Left kidney (tissue), 8 donors: ENCODE results near the gene TIGD4. TPM values are rescaled to one million over a fixed set of nuclear protein-coding genes. Genes with fewer than 3 reads are reported as not detected.

Experiments used
- DNase-seq: peaks from one replicate; pipeline ENCODE4 v3.0.0-alpha.2; 2013
- long read RNA-seq, 8 donors: transcript quantifications; one replicate each; lab custom pipeline, GENCODE V29; 2026
- polyA plus RNA-seq: library from polyadenylated mRNA; unstranded; fragments of 120-200 nt; gene quantifications from one replicate; pipeline ENCODE4 v1.2.1, GENCODE V29; 2013; ENCODE audit not compliant: insufficient read length

Gene TIGD4
- 3.1 TPM for polyA plus RNA-seq
- long read RNA-seq, donor 1, result 0 reads
- long read RNA-seq, donor 2, result 0 reads
- long read RNA-seq, donor 3, result 0 reads
- long read RNA-seq, donor 4, result 0 reads
- long read RNA-seq, donor 5, partial matches to known transcripts, result 100 of 102 reads
- long read RNA-seq, donor 5, other reads (novel, unspliced or antisense), result 0 of 102 reads
- long read RNA-seq, donor 6, partial matches to known transcripts, result 0 of 1 reads
- long read RNA-seq, donor 6, other reads (novel, unspliced or antisense), result 0 of 1 reads
- long read RNA-seq, donor 7, partial matches to known transcripts, result 0 of 1 reads
- long read RNA-seq, donor 7, other reads (novel, unspliced or antisense), result 0 of 1 reads
- long read RNA-seq, donor 8, result 0 reads

DNA sequence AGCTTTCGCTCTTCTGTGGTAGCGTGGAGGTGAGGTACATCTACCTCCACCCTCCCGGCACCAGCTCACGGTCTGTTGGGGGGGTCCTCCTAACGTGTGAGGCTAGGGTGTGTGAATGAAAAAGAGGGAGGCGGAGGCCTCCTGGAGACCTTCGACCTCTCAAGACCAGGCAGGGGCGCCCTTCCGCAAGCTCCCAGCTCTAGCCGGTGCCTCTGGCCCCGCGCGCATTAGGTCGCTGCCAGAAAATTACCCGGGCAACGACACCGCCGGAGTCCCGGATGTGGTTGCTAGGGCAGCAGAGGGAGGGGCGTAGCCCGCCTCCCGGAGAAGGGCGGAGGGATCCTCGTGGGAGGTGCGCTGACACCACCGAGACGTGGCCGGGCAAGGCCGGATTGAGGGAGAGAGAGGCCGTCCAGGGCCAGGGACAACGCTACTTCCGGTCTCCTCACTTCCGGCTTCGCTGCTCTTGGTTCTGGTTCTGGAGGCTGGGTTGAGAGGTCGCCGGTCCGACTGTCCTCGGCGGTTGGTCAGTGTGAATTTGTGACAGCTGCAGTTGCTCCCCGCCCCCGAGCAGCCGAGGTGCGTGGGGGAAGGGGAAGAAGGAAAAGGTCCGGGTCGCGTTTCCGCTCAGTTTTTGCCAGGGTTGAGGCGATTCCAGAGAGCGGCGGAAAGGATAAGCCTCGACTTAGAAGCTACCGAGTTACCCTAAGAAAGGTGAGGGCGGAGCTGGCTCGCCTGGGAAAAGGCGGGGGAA is at the start of gene TIGD4, which contains the start of gene ARFIP1:
TIGD4 (minus strand) TSS at position 218 of the 754 bp plus-strand sequence. CDS start 8,726 bp downstream, outside the sequence.
ARFIP1 (plus strand) TSS at position 442 of the 754 bp plus-strand sequence. CDS start 49,680 bp downstream, outside the sequence.
- DNase-seq, result peak; percentile 94

DNA sequence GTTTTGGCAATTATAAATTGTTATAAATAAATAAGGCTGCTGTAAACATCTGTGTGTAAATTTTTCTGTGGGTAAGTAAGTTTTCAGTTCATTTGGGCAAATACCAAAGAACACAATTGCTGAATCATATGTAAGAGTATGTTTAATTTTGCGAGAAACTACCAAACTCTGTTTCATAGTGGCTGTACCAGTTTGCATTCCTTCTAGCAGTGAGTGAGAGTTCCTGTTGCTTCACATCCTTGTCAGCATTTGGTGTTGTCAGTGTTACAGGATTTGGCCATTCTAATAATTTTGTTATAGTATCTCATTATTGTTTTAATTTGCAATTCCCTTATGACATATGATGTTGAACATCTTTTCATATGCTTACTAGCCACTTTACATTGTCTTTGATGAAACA is 48.6 kb upstream of the TIGD4 start:
- DNase-seq, result no peak

DNA sequence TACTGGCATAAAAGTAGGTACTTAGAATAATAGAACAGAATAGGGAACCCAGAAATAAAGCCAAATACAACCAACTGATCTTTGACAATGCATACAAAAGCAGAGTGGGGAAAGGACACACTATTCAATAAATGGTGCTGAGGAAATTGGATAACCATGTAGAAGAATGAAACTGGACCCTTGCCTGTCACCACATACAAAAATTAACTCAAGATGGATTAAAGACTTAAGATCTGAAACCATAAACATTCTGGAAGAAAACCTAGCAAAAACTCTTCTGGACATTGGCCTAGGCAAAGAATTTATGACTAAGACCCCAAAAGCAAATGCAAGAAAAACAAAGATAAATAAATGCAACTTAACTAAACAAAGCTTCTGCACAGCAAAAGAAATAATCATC is 45.8 kb upstream of the TIGD4 start:
- no peak for DNase-seq

DNA sequence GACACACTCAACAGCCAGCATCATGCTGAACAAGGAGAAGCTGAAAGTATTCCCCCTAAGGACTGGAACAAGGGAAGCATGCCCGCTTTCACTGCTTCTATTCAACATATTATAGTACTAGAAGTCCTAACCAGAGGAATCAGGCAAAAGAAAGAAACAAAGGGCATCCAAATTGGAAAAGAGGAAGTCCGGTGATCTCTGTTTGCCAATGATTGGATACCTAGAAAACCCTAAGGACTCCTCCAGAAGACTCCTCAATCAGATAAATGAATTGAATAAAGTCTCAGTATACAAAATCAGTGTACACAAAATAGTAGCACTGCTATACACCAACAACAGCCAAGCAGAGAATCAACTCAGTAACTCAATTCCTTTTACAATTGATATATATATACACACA is 45.0 kb upstream of the TIGD4 start:
- no peak for DNase-seq

DNA sequence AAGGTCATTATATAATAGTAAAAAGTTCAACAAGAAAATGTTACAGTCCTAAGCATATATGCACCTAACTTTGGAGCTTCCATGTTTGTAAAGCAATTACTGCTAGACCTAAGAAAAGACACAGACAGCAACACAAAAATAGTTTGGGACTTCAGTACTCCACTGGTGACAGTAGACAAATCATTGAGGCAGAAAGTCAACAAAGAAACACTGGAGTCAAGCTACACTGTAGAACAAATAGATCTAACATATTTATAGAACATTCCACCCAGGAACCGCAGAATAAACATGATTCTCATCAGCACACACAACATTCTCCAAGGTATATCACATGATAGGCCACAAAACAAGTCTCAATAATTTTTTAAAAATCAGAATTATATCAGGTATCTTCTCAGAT is 42.8 kb upstream of the TIGD4 start:
- DNase-seq, result no peak

DNA sequence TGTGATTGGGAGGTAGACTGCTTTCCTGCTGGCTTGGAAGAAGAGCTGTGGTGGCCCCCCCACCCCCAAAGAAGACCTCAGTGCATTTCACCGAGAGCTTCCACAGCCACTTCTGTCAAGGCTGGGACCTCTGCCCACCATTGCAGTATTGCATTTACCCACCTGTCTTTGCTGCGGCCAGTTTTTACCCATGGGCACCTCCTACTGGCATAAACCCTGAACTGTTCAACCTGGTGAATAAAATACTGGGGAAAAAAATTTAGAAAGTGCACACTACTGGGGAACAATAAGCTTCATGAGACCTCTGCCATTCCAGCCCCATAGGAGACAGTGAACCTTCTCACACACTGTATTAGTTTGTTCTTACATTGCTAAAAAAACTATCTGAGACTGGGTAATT is 40.5 kb upstream of the TIGD4 start:
- no peak for DNase-seq

DNA sequence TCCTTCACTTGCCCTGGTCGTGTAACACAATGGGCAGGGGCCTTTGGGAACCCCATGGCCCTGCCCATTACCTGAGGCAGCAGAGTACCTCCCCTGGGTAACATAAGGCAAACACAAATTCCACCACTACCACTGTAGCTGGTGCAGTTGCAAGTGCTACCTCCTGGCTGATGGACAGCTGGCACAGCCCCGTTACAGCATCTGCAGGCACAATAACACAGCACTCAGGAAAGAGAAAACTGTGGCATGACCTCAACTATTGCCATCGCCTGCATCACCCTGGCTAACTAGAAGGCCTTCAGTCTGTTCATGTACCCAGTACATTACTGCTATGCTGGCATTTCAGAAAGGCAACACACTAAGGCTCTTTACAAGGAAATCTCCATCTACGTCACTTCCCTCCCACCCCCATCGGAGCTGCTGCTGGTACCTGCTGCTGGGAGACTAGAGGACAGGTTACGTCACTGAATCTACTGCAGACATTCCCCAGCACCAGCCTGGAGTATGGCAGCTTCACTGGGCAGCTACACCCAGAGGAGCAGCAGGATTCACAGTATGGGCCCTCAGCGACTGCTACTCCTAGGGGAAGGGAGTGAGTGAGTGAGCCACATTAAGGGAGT is 39.6 kb upstream of the TIGD4 start:
- no peak for DNase-seq

DNA sequence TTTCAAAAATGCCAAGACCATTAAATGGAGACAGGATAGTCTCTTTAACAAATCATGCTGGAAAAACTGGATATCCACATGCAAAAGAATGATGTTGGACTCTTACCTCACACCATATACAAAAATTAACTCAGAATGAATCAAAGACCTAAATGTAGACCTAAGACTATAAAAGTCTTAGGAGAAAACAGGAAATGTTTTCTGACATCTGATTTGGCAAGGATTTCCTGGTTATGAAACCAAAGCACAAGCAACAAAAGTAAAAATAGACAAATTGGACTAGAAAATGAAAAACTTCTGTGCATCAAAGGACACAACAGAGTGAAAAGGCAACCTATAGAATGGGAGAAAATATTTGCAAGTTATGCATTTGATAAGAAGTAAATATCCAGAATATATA is 37.8 kb upstream of the TIGD4 start:
- no peak for DNase-seq

DNA sequence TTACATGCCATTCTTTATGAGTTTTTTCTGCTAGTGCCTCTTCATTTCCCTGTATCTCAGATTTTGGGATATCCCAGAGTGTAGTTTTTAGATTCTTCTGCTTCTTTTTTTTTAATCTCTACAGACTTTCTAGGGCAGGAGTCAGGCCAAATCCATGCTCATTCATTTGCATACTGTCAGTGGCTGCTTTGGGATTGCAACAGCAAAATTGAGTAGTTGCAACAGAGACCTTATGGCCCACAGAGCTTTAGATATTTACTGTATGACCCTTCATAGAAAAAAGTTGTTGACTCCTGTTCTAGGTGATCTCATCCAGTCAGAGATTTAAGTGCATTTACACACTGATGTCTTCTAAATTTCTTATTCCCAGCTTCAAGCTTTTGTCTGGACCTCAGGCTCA is 35.5 kb upstream of the TIGD4 start:
- no peak for DNase-seq

DNA sequence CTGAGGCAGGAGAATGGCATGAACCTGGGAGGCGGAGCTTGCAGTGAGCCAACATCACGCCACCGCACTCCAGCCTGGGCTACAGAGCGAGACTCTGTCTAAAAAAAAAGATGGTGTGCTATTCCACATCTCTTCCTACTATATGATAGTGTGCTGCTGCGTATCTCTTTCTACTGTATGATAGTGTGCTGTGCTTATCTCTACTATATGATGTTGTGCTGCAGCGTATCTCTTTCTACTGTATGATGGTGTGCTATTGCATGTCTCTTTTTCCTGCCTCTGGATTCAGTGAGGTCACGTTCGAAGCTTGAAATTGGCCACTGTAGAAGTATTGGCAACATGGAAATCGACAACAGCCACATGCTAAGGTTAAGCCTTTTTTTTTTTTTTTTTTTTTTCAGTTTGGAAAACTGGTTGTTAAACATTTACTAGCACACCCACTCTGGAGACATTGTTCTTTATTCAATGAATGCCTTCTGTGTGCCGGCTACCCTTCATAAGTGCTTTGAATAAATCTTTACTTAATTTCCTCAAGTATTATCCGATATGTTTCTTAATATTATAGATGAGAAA is 31.3 kb upstream of the TIGD4 start:
- no peak for DNase-seq

DNA sequence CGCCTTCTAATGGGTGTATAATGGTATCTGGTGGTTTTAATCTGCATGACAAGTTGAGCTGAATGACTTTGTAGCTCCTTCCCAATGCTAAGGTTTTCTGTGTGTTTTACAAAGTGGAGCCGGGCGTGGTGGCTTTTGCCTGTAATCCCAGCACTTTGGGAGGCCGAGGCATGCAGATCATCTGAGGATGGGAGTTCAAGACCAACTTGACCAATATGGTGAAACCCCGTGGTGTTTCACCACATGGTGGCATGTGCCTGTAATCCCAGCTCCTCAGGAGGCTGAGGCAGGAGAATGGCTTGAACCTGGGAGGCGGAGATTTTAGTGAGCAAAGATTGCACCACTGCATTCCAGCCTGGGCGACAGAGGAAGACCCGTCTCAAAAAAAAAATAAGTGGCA is 29.1 kb upstream of the TIGD4 start:
- no peak for DNase-seq

DNA sequence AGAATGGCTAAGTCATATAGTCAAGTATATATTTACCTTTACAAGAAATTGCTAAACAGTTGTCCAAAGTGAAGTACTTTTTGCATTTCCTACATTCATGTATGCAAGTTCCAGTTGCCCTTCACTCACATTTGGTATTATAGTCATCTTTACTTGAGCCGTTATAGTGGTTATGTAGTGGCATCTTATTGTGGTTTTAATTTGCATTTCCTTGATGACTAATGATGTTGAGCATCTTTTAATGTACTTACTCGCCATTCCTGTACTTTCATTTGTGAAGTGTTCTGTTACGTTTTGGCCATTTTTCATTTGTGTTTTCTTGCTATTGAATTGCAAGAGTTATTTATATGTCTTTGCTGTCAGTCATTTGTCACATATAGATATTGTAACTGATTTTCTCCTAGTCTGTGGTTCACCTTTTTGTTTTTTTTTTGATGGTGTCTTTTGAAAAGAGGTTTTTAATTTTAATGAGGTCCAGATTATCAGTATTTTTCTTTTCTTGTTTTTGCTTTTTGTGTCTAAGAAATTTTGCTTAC is 27.8 kb upstream of the TIGD4 start:
- DNase-seq, result no peak

DNA sequence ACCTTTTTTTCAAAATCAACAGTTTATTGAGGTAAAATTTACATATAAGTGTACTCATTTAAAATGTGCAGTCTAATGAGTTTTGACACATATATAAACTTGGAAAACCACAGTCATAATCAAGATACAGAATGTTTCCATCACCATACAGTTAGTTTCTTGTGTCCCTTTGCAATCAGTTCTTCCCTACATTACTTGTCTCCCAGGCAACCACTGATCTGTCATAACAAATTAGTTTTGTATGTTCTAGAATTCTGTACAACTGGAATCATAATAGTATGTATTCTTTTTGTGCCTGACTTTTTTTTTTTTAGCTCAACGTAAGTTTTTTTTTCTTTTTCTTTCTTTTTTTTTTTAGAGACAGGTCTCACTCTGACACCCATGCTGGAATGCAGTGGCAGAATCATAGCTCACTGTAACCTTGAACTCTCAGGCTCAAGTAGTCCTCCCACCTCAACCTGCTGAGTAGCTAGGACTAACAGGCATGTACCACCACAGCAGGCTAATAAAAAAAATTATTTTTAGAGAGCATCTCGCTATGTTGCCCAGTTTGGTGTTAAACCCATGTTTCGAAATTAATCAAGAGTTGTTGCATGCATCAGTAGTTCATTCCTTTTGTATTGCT is 27.1 kb upstream of the TIGD4 start:
- DNase-seq, result no peak

DNA sequence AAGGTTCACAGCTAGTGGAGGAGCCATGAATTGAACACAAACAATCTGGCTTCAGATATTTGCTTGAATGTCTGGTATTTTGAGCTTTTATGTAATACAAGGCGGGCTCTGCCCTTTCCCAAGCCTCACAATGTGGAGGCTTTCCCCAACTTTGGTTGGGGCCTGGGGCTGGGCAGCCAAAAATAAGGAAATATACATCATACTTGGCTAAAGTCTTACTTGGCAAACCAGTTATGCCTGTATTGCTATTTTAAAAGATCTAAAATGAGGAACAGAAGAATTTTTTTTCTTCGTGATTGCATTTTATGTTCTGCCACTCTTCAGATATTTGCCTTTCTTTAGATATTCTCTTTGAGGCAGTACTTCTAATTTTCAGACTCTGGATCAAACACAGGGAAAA is 26.3 kb upstream of the TIGD4 start:
- DNase-seq, result no peak

DNA sequence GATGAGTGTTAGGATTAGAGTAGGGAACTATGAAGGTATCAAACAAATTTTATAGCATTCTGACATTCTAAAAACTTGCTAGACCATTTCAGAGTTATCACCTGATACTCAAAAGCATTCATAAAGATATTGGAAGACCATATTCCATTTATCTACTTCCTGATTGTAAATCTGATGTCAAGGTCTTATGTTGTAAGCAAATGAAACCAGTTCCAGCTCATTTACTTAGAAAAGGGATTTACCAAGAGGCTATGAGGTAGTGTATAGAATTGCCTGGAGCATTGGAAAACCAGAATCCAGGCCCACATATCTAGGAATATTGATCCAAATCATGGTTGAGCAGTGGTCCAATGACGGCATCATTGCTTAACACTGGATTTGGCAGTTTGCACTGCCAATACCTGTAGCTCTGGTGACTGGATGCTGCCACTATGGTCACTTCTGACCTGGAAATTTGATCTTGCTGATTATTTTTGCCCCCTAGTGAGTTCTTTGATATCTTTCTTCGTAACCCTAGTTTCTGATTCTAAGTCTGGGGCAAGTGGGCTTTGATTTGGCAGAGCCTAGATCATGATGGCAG is 25.6 kb upstream of the TIGD4 start:
- DNase-seq, result no peak

DNA sequence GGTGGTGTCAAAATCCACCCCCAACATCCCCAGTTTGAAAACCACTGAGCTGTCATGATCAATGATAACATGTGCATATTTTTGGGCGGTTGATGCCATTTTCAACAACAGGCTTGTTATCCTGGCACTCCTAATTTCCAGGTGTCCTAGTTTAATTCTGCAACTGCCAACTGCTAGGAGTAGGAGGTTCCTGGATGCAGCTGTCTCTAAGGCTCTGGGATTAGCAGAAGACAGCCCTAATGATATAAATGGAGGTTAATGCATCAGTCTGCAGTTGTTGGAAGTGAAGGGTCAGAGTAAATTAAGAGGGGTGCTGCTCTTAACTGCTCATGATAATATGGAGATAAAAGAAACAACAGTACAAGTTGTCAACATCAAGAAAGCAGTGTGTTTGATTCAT is 24.0 kb upstream of the TIGD4 start:
- DNase-seq, result no peak

DNA sequence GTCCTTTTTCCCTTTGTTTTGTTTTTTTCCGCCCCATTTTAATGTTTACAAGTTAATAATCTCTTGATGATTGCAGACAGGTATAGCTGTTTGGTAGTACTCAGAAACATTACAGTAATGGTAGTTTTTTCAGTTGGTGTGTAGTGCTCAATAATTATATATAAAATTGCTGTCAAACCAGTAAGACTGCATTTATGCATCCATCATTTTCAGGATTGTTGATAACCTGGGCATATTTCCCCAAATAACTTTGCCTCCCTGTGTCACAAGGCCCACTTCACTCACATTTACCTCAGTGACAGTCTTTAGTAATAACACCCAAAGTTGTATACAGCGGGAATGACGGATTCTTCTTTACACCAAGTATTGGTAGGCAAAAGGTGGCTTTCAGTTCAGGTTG is 16.4 kb upstream of the TIGD4 start:
- no peak for DNase-seq

DNA sequence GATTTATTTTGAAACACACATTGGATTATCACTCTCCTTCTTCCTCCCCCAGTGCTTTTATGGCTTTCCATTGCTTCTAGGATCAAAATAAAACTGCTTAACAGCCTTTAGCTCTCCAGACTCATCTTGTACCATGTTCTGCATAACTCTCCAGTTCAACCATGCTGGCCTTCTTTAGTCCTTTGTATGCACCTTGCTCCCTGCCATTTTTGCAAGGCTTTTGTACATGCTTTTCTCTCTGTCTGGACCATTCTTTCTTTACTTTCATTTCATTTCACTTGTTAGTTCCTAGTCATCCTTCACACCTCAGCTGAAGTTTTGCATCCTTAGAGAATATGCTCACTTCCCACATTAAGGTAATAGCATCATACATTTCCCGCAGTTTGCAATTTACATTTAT is 7.1 kb upstream of the TIGD4 start:
- no peak for DNase-seq

DNA sequence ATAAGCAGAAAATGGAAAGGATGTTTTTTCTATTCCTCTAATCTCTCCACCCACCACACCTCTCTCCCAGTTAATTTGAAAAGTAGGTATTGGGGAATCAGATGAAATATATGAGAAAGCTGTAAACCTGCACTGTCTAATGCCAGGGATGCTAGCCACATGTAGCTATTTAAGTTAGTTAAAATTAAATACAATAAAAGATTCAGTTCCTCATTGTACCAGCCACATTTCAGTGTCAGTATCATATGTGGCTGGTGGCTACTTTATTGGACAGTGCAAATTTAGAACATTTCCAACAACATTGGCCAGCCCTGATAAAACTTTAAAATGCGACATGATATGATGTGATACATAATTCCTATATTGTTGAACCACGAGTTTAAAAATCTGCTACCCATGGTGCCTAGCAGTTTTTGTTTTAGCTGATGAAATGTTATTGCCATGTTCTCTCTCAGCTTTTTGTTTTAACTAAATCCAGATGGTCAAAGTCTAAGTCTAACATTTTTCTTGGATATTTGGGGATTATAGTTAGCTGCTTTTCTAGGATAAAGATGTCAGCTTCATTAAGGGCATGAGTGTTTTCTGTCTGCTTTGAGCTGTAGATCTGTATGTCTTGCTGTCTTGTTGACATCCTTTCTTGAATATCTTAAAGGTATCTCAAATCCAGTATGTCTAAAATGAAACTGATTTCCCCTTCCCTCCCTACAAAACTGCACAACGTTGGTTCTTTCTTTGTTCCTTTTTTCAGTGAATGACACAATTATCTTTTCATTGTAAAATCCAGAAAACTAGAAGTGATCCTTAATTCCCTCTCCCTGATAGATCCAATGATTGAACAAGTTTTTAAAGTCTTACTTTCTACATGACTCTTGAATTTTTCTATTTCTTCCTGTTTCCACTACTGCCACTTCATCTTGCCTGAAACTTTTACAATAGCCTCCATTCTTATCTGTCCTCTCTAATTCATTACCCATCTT is 6.4 kb upstream of the TIGD4 start:
- DNase-seq, result no peak
